ENCODE results near the gene ZFP62. TPM values are rescaled to one million over a fixed set of nuclear protein-coding genes. Genes with fewer than 3 reads are reported as not detected.

The ZFP62 gene
- total RNA-seq, 1 experiment from 2014 or later = 30.7 TPM

- no peak for TF ChIP-seq POLR2AphosphoS5 (IDR thresholded peaks at IDR 0.05; ENCODE audit: low read depth, low read length)
- TF ChIP-seq EGR1 (IDR thresholded peaks at IDR 0.05; ENCODE audit: low read depth) = no peak
- TF ChIP-seq ELF1 (IDR thresholded peaks at IDR 0.05; ENCODE audit: borderline replicate concordance, low read depth) = no peak
Measured at GRCh38 chr5:180823346-180823745, 37.7 kb downstream of the ZFP62 start (continued).

DNA sequence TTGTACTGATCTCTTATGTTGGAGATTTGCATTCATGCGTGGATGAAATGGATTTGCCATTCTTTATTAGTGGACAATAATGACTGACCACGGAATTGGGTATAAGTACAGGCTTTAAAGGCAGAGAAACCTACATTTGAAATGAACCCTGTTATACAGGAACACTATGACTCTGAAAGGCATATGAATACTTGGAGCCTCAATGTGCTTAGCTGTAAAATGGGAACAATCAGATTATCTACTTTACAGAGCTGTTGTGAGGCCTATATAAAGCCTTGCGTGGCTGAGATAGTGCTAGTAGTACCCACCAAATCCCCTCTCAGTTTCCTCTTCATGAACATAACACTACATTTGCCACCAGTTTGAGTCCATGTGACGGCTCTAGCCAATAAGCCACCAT, 39.5 kb downstream of the ZFP62 start:
- ChIA-PET CTCF (no interaction called here), POLR2A (no interaction called here), RAD21 (ENCODE audit: low non-redundant PET in 1 of 2, low total read pairs in 2 of 2, uncharacterized antibody in 2 of 2, unreplicated experiment in 2 of 2) (no interaction called here)
- DNase-seq (ENCODE audit: low read depth, low spot score) = no peak
- BruUV-seq (replicated peaks) = no TSS peak
- Histone ChIP-seq H4K20me1 (ENCODE audit: insufficient read depth) (no peaks in the 10 kb centered on the region), H3K27me3 (ENCODE audit: insufficient read depth, low read length) (no peaks in the 10 kb centered on the region), H3K36me3 (ENCODE audit: control insufficient read depth in 1 of 2, insufficient read depth in 2 of 2, low read length in 2 of 2) (no peaks in the 10 kb centered on the region), H3K9me3 (ENCODE audit: control insufficient read depth in 1 of 2, insufficient read depth in 1 of 2, low read depth in 1 of 2, low read length in 2 of 2) (no peaks in the 10 kb centered on the region), H3K4me1 (ENCODE audit: control insufficient read depth in 1 of 2, insufficient read depth in 2 of 2, low read length in 2 of 2) (peaks cover 0 to 13% of the 10 kb centered on the region in 2 experiments; a peak in 2 of 4 replicates), H3K27ac (ENCODE audit: low read depth, low read length) (no peak overlapping the region), H3K4me3 (replicated peaks in 1 of 2; ENCODE audit: low read depth in 1 of 2, low read length in 2 of 2) (no peak overlapping the region), H3K9ac (ENCODE audit: low read length) (no peak overlapping the region), H3K4me2 (ENCODE audit: low read length) (no peak overlapping the region), H3K79me2 (ENCODE audit: insufficient read depth, low read length) (no peaks in the 10 kb centered on the region), H3K9me2 (ENCODE audit: insufficient read depth) (no peaks in the 10 kb centered on the region), H2AFZ (ENCODE audit: low read depth, low read length, poor library complexity, severe bottlenecking) (no peak overlapping the region)
- TF ChIP-seq ZFX (IDR thresholded peaks at IDR 0.05) (no peak), SRF (IDR thresholded peaks at IDR 0.05; ENCODE audit: low read depth) (no peak), FOSL1 (IDR thresholded peaks at IDR 0.05; ENCODE audit: low read depth) (no peak), EZH2 (IDR thresholded peaks at IDR 0.05) (no peak), CEBPB (IDR thresholded peaks at IDR 0.05; ENCODE audit: low read depth) (no peak), ZNF274 (IDR thresholded peaks at IDR 0.05; ENCODE audit: low read depth, low read length) (no peak), POLR2A (IDR thresholded peaks at IDR 0.05; ENCODE audit: borderline replicate concordance, extremely low read depth, insufficient read depth, insufficient read length) (no peak), SIN3A (IDR thresholded peaks at IDR 0.05; ENCODE audit: low read depth) (no peak)
- TF ChIP-seq, protein P1, sequence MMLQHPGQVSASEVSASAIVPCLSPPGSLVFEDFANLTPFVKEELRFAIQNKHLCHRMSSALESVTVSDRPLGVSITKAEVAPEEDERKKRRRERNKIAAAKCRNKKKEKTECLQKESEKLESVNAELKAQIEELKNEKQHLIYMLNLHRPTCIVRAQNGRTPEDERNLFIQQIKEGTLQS (IDR thresholded peaks at IDR 0.05) = no peak
- intact Hi-C loops (cut with micrococcal nuclease) = no loop called here
- no peak for ATAC-seq
